Stomach smooth muscle (tissue), 2 donors: ENCODE measurements around the gene FOSB.

Source experiments
- H3K27ac ChIP-seq: one replicate; pipeline ENCODE4 v1.7.0; 2013; ENCODE audit warnings: mild to moderate bottlenecking, low read length, inconsistent platforms
- H3K27me3 ChIP-seq, 2 donors: one replicate each; pipeline ENCODE4 v1.7.0; 2013; ENCODE audit warnings: low read length in 2 of 2; ENCODE audit not compliant: insufficient read depth in 2 of 2, control insufficient read depth in 1 of 2
- H3K36me3 ChIP-seq, 2 donors: one replicate each; pipeline ENCODE4 v1.7.0; 2013; ENCODE audit warnings: low read length in 2 of 2; ENCODE audit not compliant: control insufficient read depth in 2 of 2, insufficient read depth in 2 of 2
- H3K4me1 ChIP-seq: one replicate; pipeline ENCODE4 v1.7.0; 2013; ENCODE audit warnings: low read length; ENCODE audit not compliant: control insufficient read depth, insufficient read depth
- H3K4me3 ChIP-seq, 2 donors: one replicate each; pipeline ENCODE4 v1.7.0; 2013; ENCODE audit warnings: low read length in 2 of 2
- H3K9ac ChIP-seq, 2 donors: one replicate each; pipeline ENCODE4 v1.7.0; 2013; ENCODE audit warnings: low read length in 2 of 2, mild to moderate bottlenecking in 1 of 2
- H3K9me3 ChIP-seq, 2 donors: one replicate each; pipeline ENCODE4 v1.7.0; 2013; ENCODE audit warnings: low read length in 2 of 2; ENCODE audit not compliant: control insufficient read depth in 2 of 2
- donor health status: healthy.
- donor health status: Pancreatic carcinoma.

FOSB gene

GRCh38 chr19:45498411-45499195 is 30.8 kb downstream of the FOSB start, which contains the start of gene PPM1N:
PPM1N (plus strand) TSS chr19:45498443; CDS start chr19:45498473, 30 bp downstream.
- H3K9ac ChIP-seq: no peak within 1 kb of the TSS
- H3K4me1 ChIP-seq: peaks cover 29% of the 10 kb centered on the region

GRCh38 chr19:45499196-45500180 is 31.7 kb downstream of the FOSB start:
- Histone ChIP-seq H3K4me1 (peaks cover 29% of the 10 kb centered on the region), H3K27ac (no peak overlapping the region), H3K27me3 (peaks cover 18 to 29% of the 10 kb centered on the region in 2 donors), H3K9ac (no peak overlapping the region), H3K9me3 (no peaks in the 10 kb centered on the region), H3K36me3 (no peaks in the 10 kb centered on the region), H3K4me3 (peak overlapping the region in 1 of 2 donors; percentile 15)

More at GRCh38 chr19:45498411-45499195, 30.8 kb downstream of the FOSB start, which contains the start of gene PPM1N:
- Histone ChIP-seq H3K27me3 (peaks cover 18 to 30% of the 10 kb centered on the region in 2 donors), H3K4me3 (peak within 1 kb of the TSS; percentile 50 to 71), H3K36me3 (no peaks in the 10 kb centered on the region), H3K27ac (no peak within 1 kb of the TSS), H3K9me3 (no peaks in the 10 kb centered on the region)

- no peaks in the 10 kb centered on the region for H3K9me3 ChIP-seq
- peaks cover 11 to 22% of the 10 kb centered on the region in 2 donors for H3K27me3 ChIP-seq
Observed at GRCh38 chr19:45500918-45501729, 33.3 kb downstream of the FOSB start.

GRCh38 chr19:45501730-45502014 is 33.9 kb downstream of the FOSB start:
- Histone ChIP-seq H3K27me3 (peaks cover 11 to 21% of the 10 kb centered on the region in 2 donors), H3K9me3 (no peaks in the 10 kb centered on the region), H3K4me3 (no peak overlapping the region), H3K27ac (no peak overlapping the region), H3K36me3 (no peaks in the 10 kb centered on the region), H3K4me1 (peaks cover 27% of the 10 kb centered on the region), H3K9ac (no peak overlapping the region)

More at GRCh38 chr19:45500918-45501729, 33.3 kb downstream of the FOSB start:
- Histone ChIP-seq H3K27ac (no peak overlapping the region), H3K9ac (no peak overlapping the region), H3K36me3 (no peaks in the 10 kb centered on the region), H3K4me1 (peaks cover 27% of the 10 kb centered on the region), H3K4me3 (no peak overlapping the region)

- Histone ChIP-seq H3K4me1 (peaks cover 27% of the 10 kb centered on the region), H3K27me3 (peaks cover 11 to 21% of the 10 kb centered on the region in 2 donors), H3K9ac (no peak overlapping the region), H3K27ac (no peak overlapping the region), H3K9me3 (no peaks in the 10 kb centered on the region), H3K4me3 (no peak overlapping the region), H3K36me3 (no peaks in the 10 kb centered on the region)
Observed at GRCh38 chr19:45502111-45502510, 34.3 kb downstream of the FOSB start.

GRCh38 chr19:45503909-45504308 is 36.1 kb downstream of the FOSB start:
- Histone ChIP-seq H3K27me3 (peaks cover 6 to 9% of the 10 kb centered on the region in 2 donors), H3K4me3 (no peak overlapping the region), H3K9me3 (no peaks in the 10 kb centered on the region), H3K4me1 (peaks cover 17% of the 10 kb centered on the region), H3K36me3 (no peaks in the 10 kb centered on the region), H3K27ac (no peak overlapping the region), H3K9ac (no peak overlapping the region)

- H3K27me3 ChIP-seq: no peaks in the 10 kb centered on the region
- H3K36me3 ChIP-seq: no peaks in the 10 kb centered on the region
- no peaks in the 10 kb centered on the region for H3K9me3 ChIP-seq
- no peak overlapping the region for H3K9ac ChIP-seq
- no peak overlapping the region for H3K4me3 ChIP-seq
- H3K27ac ChIP-seq: peak overlapping the region; percentile 99
- peaks cover 21% of the 10 kb centered on the region for H3K4me1 ChIP-seq
Observed at GRCh38 chr19:45505151-45505995, 37.6 kb downstream of the FOSB start.

GRCh38 chr19:45505996-45506245 is 38.1 kb downstream of the FOSB start:
- Histone ChIP-seq H3K36me3 (no peaks in the 10 kb centered on the region), H3K27ac (peak overlapping the region; percentile 99), H3K9ac (peak overlapping the region; percentile 58 to 99), H3K4me3 (peak overlapping the region; percentile 42 to 96), H3K27me3 (no peaks in the 10 kb centered on the region), H3K4me1 (peaks cover 21% of the 10 kb centered on the region), H3K9me3 (no peaks in the 10 kb centered on the region)

- Histone ChIP-seq H3K27ac (peak overlapping the region; percentile 99), H3K9me3 (no peaks in the 10 kb centered on the region), H3K9ac (peak overlapping the region; percentile 58 to 99), H3K36me3 (no peaks in the 10 kb centered on the region), H3K4me3 (peak overlapping the region; percentile 89 to 96), H3K4me1 (peaks cover 21% of the 10 kb centered on the region), H3K27me3 (no peaks in the 10 kb centered on the region)
Observed at GRCh38 chr19:45506246-45506988, 38.6 kb downstream of the FOSB start.
